ENCODE results near the gene AGPS. TPM values are rescaled to one million over a fixed set of nuclear protein-coding genes. Genes with fewer than 3 reads are reported as not detected.

The AGPS gene
- total RNA-seq, 1 experiment from 2014 or later = 46.7 TPM

DNA sequence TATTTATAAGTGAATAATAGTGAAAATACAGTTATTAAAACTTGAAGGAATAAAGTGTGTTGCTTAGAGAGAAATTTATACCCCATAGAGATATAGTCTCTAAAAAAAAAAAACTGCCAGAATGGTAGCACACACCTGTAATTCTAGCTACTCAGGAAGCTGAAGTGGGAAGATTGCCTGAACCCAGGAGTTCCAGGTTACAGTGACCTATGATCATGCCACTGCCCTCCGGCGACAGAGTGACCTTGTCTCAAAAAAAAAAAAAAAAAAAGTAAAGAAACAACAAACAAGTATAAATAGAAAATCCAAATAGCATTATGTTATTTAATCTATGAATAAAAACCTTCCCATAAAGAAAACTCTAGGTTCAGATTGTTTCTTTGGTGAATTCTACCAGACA lies 7.4 kb upstream of the AGPS start:
- BruUV-seq (replicated peaks) = no TSS peak
- Histone ChIP-seq H3K36me3 (ENCODE audit: insufficient read depth, low read length, poor library complexity, severe bottlenecking) (no peaks in the 10 kb centered on the region), H3K4me1 (ENCODE audit: insufficient read depth, low read length, poor library complexity, severe bottlenecking) (no peaks in the 10 kb centered on the region), H3K27me3 (replicated peaks; ENCODE audit: insufficient read depth, low read depth, low read length, poor library complexity) (no peaks in the 10 kb centered on the region), H3K9me3 (ENCODE audit: low read depth, low read length, poor library complexity, severe bottlenecking) (no peaks in the 10 kb centered on the region), H3K27ac (ENCODE audit: low read depth, low read length, poor library complexity, severe bottlenecking) (no peak overlapping the region), H3K4me3 (ENCODE audit: low read depth, low read length, poor library complexity, severe bottlenecking) (no peak overlapping the region)
- intact Hi-C loops (cut with micrococcal nuclease; ENCODE audit: unreplicated experiment) = no loop called here
- ChIA-PET CTCF (no interaction called here), POLR2A (ENCODE audit: low non-redundant PET) (no interaction called here)
- TF ChIP-seq, protein P1, sequence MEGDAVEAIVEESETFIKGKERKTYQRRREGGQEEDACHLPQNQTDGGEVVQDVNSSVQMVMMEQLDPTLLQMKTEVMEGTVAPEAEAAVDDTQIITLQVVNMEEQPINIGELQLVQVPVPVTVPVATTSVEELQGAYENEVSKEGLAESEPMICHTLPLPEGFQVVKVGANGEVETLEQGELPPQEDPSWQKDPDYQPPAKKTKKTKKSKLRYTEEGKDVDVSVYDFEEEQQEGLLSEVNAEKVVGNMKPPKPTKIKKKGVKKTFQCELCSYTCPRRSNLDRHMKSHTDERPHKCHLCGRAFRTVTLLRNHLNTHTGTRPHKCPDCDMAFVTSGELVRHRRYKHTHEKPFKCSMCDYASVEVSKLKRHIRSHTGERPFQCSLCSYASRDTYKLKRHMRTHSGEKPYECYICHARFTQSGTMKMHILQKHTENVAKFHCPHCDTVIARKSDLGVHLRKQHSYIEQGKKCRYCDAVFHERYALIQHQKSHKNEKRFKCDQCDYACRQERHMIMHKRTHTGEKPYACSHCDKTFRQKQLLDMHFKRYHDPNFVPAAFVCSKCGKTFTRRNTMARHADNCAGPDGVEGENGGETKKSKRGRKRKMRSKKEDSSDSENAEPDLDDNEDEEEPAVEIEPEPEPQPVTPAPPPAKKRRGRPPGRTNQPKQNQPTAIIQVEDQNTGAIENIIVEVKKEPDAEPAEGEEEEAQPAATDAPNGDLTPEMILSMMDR (conservative IDR thresholded peaks at IDR 0.05; ENCODE audit: low read depth, low read length) = no peak
- TF ChIP-seq EZH2 (IDR thresholded peaks at IDR 0.05; ENCODE audit: borderline replicate concordance, low read depth, low read length, poor library complexity, severe bottlenecking) = no peak
- no peak for DNase-seq (ENCODE audit: low spot score)

DNA sequence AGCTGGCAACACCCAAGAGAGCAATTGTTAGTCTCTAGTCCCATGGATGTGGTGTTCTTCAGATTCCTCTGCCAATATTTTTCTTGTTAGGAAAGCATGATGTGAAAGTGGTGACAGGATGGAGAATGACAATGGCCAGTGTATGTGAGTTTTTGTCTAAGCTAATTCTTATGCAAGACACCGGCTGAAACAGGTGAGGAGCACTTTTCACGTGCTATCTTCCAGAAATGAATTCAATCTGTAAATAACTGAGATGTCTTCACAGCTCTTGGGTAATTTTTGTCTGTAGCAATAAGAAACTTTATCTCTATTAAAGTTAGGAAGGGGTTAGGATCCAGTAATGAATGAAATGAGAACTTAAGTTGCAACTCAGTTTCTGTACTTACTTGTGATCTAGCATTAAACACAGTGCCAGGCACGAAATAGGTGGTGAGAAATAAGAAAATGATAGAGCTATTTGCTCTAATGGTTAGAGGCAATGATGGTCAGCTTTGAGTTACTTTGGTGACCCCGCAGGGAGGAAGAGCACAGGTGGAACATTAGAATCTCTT lies 676 bp upstream of the AGPS start:
- TF ChIP-seq, protein P1 (conservative IDR thresholded peaks at IDR 0.05; ENCODE audit: low read depth, low read length) = no peak
- no peak for TF ChIP-seq EZH2 (IDR thresholded peaks at IDR 0.05; ENCODE audit: borderline replicate concordance, low read depth, low read length, poor library complexity, severe bottlenecking)
- POLR2A ChIA-PET (ENCODE audit: low non-redundant PET) = no interaction called here
- no peaks in the 10 kb centered on the region for H3K27me3 ChIP-seq (replicated peaks; ENCODE audit: insufficient read depth, low read depth, low read length, poor library complexity)

DNA sequence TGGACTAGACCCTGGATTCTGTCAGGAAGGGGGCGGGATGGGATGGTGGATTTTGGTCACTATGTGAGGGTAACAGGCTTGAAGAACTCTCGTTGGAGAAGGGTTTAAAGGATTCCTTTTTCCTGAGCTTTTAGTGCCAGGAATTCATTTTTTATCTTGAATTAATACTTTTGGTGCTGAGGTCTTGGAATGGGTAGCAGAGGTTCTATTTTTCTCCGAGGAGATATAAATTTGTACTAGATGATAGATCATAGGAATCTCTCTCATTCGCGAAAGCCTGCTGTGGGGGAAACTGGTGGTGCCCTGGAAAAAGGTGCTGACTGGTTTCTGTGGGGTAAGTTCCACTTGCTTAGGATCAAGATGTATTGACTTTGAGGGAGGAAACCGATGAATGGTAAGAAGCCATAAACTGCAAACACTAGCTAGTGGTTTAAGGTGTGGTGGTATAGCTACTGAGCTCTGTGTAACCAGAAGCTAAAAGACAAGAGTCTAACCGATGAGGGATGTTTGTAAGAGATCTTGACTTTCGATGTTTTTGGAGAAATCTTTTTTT lies 706 bp downstream of the AGPS start:
- intact Hi-C loops (cut with micrococcal nuclease; ENCODE audit: unreplicated experiment) = no loop called here
- Histone ChIP-seq H3K9me3 (ENCODE audit: low read depth, low read length, poor library complexity, severe bottlenecking) (no peaks in the 10 kb centered on the region), H3K4me1 (ENCODE audit: insufficient read depth, low read length, poor library complexity, severe bottlenecking) (peaks cover 30% of the 10 kb centered on the region), H3K27ac (ENCODE audit: low read depth, low read length, poor library complexity, severe bottlenecking) (peak overlapping the region; percentile 80), H3K36me3 (ENCODE audit: insufficient read depth, low read length, poor library complexity, severe bottlenecking) (no peaks in the 10 kb centered on the region), H3K4me3 (ENCODE audit: low read depth, low read length, poor library complexity, severe bottlenecking) (peak overlapping the region; percentile 73), H3K27me3 (replicated peaks; ENCODE audit: insufficient read depth, low read depth, low read length, poor library complexity) (no peaks in the 10 kb centered on the region)
- ChIA-PET POLR2A (ENCODE audit: low non-redundant PET) (no interaction called here), CTCF (no interaction called here)
- no peak for DNase-seq (ENCODE audit: low spot score)
- TSS peak; percentile 50 for BruUV-seq (replicated peaks)
- TF ChIP-seq EZH2 (IDR thresholded peaks at IDR 0.05; ENCODE audit: borderline replicate concordance, low read depth, low read length, poor library complexity, severe bottlenecking) = no peak
- TF ChIP-seq, protein P1 (conservative IDR thresholded peaks at IDR 0.05; ENCODE audit: low read depth, low read length) = no peak

More for the DNA sequence above, 676 bp upstream of the AGPS start:
- intact Hi-C loops (cut with micrococcal nuclease; ENCODE audit: unreplicated experiment) = no loop called here
- Histone ChIP-seq H3K27ac (ENCODE audit: low read depth, low read length, poor library complexity, severe bottlenecking) (peak overlapping the region; percentile 80), H3K4me3 (ENCODE audit: low read depth, low read length, poor library complexity, severe bottlenecking) (peak overlapping the region; percentile 73), H3K36me3 (ENCODE audit: insufficient read depth, low read length, poor library complexity, severe bottlenecking) (no peaks in the 10 kb centered on the region), H3K4me1 (ENCODE audit: insufficient read depth, low read length, poor library complexity, severe bottlenecking) (peaks cover 19% of the 10 kb centered on the region), H3K9me3 (ENCODE audit: low read depth, low read length, poor library complexity, severe bottlenecking) (no peaks in the 10 kb centered on the region)
- no peak for DNase-seq (ENCODE audit: low spot score)
- TSS peak; percentile 51 for BruUV-seq (replicated peaks)
- CTCF ChIA-PET = no interaction called here
